ENCODE results near the gene ATP1A4.

ATP1A4 gene

GRCh38 chr1:160171980-160172379, 20.6 kb downstream of the ATP1A4 start:
- DNase-seq (ENCODE audit: low read depth) = no peak

GRCh38 chr1:160177231-160177630, 25.8 kb downstream of the ATP1A4 start:
- no peak for DNase-seq (ENCODE audit: low read depth)

- no peak for DNase-seq (ENCODE audit: low read depth)
Measured at GRCh38 chr1:160177667-160178066, 26.3 kb downstream of the ATP1A4 start.

- no peak for DNase-seq (ENCODE audit: low read depth)
Measured at GRCh38 chr1:160178731-160179130, 27.3 kb downstream of the ATP1A4 start.

DNA sequence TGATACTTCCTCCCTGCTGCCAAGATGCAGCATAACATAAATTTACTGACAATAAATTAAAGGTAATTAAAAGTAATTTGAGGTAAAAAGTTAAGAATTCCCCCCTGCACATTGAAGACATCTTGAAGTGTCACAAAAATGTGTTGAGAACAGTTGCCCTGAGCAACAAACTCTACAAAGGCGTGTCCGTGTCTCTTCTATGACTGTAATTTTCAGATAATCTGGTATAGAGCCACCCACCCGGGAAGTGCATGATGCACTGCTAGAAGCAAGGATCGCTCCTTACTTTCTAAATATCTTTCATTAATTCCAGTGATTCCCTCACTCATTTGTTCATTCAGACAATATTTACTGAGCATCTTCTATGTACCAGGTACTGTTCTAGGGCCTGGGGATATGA, 27.9 kb downstream of the ATP1A4 start:
- no peak for DNase-seq (ENCODE audit: low read depth)

DNA sequence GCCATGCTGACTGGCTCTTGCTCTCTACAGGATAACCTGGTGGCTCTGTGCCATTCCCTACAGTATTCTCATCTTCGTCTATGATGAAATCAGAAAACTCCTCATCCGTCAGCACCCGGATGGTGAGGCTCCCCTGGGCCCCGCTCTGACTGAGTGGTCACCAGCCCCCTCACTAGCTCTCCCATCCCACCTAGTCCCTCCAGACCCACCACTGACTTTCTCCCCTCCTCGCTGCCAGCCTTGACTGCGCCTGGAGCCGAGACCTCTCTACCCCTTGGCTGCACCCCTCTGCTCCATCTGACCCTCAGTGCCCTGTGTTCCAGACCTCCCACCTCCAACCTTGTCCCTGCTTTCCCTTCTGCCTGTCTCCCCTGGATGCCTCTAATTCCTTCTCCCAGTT, 34.8 kb downstream of the ATP1A4 start:
- DNase-seq (ENCODE audit: low read depth) = no peak

DNA sequence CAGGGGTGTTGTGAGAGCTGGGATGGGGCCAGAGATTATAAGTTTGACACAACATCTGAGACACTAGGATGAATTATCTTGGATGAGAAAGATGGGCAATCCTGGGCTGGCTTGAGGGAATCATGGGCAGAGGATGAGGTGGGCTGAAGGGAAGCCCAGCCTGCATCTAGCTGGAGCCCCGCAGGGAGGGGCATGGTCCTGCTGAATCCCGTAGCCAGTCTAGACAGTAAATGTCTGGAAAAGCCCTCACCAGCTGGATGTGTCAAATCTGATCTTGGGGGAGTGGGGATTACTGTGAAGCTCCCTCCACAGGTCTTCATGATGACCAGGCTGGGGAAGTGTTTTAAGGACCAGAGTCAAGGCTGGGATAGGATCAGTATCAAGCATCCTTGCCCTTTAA, 35.3 kb downstream of the ATP1A4 start:
- DNase-seq (ENCODE audit: low read depth) = no peak

GRCh38 chr1:160187407-160187806, 36.0 kb downstream of the ATP1A4 start:
- no peak for DNase-seq (ENCODE audit: low read depth)

GRCh38 chr1:160188341-160188740, 36.9 kb downstream of the ATP1A4 start:
- no peak for DNase-seq (ENCODE audit: low read depth)

GRCh38 chr1:160189649-160190625, 38.5 kb downstream of the ATP1A4 start, which contains the start of gene CASQ1:
Gene CASQ1, plus strand, starts transcription at chr1:160190575. Its CDS starts 177 bp downstream, at chr1:160190752.
- no peak for DNase-seq (ENCODE audit: low read depth)

DNA sequence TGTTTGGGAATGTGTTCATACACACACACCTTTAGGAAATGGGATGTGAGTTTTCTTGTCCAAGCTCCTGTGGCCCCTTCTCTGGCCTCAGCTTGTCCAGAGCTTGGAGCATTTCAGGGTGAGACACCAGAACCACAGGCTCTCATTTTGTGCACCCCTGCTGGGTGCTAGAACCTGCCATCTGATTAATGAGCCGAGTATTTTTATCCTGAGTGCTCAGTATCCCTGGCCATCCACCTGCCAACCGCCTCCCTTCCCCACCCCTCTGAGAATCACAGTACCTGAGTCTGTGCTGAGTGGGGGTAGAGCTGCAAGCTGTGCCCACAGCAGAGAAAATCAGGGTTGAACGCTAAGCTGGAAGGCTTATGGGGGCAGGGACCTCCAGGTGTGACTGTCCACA, 40.4 kb downstream of the ATP1A4 start:
- no peak for DNase-seq (ENCODE audit: low read depth)

- DNase-seq (ENCODE audit: low read depth) = no peak
Measured at GRCh38 chr1:160192234-160192633, 40.8 kb downstream of the ATP1A4 start.

- DNase-seq (ENCODE audit: low read depth) = peak; percentile 69
Measured at GRCh38 chr1:160193091-160193819, 41.9 kb downstream of the ATP1A4 start.

GRCh38 chr1:160193832-160194736, 42.7 kb downstream of the ATP1A4 start:
- DNase-seq (ENCODE audit: low read depth) = no peak

DNA sequence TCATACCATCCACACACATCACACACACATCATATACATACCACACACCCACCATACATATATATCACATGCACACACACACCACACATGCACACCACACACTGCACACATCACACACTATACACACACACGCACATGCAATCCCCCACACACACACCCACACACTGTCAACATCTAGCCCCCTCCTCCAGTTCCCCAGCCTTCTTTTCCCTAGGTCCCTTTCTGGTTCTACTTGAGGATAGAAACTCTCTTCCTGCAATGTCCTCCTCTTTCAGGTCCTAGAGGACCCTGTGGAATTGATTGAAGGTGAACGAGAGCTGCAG, 43.3 kb downstream of the ATP1A4 start:
- DNase-seq (ENCODE audit: low read depth) = no peak

DNA sequence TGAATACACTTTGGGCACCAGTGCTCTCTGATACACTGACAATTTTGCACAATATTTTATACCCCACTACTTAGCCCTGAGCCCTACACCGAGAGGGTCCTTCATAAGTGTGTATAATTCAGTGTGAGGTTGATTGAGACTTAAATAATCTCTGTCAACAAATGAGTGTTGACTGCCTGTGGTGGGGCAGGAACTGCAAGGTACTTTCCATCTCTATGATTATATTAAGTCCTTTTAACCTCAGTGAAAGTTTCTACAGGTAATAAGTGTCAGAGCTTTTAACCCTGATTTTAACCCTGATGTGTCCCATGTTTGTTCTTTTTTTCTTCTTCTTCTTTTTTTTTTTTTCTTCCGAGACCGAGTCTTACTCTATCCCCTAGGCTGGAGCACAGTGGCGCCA, 44.7 kb downstream of the ATP1A4 start:
- DNase-seq (ENCODE audit: low read depth) = no peak

GRCh38 chr1:160197231-160197630, 45.8 kb downstream of the ATP1A4 start:
- DNase-seq (ENCODE audit: low read depth) = no peak

DNA sequence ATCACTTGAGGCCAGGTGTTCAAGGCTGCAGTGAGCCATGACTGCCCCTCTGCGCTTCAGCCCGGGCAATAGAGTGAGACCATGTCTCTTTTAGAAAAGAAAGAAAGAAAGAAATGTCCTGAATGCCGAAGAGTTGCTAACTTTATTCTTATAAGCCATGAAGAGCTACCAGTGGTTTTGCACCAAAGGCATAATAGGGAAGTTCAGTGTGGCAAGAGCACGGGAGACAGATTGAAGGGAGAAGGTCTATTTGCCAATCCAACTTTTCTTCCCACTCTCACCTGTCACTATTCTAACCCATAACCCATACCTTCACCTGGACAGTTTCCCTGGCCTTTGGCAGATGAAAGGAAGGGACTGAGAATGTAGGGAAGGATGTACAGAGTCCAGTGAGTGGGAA, 49.4 kb downstream of the ATP1A4 start:
- no peak for DNase-seq (ENCODE audit: low read depth)

- no peak for DNase-seq (ENCODE audit: low read depth)
Measured at GRCh38 chr1:160204526-160205241, 53.3 kb downstream of the ATP1A4 start.

DNA sequence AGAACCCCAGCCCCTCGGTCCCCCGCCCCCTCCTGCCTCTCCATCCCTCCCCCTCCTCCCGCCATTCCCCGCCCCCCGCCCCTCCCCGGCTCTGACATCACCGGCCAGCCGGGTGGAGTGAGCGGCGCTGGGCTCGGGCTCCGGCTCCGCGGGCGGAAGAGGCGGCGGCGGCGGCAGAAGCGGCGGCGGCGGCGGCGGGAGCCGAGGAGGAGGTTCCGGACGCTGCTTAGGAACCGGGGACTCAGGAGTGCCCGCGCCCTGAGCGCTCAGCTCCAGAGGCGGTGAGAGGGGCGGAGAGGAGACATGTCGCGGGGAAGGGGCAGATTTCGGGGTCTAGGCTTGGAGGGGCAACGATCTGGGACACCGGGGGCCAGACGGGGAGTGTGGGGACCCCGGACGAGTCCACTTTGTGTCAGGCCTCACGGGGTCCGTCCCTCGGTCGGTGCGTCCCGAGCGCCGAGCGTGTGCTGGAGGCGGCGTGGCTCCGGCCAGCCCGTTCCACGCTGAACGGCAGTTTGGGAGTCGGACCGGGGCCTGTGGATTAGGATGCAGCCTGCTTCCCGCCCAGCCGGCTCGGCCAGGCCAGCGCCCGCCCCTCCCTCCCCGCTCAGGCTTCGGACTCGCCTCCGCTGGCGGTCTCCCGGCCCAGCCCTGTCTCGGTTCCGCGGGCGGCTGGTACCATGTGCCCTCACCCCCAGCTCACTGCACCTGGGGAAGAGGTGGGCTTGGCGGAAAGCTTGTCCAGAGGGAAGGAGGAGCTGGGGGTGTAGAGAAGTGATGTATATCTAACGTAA, 54.0 kb downstream of the ATP1A4 start, which contains the start of gene PEA15:
Gene PEA15 (plus strand): TSS at position 143 of the 794 bp plus-strand sequence. CDS start 6,161 bp downstream, outside the sequence.
- DNase-seq (ENCODE audit: low read depth) = peak; percentile 68

GRCh38 chr1:160206036-160206389, 54.6 kb downstream of the ATP1A4 start:
- DNase-seq (ENCODE audit: low read depth) = peak; percentile 69
